ENCODE data around the gene ASTL. TPM values are rescaled to one million over a fixed set of nuclear protein-coding genes. Genes with fewer than 3 reads are reported as not detected.

Gene ASTL
- polyA plus RNA-seq, 3 donors: 0.71 TPM; not detected in 2

DNA sequence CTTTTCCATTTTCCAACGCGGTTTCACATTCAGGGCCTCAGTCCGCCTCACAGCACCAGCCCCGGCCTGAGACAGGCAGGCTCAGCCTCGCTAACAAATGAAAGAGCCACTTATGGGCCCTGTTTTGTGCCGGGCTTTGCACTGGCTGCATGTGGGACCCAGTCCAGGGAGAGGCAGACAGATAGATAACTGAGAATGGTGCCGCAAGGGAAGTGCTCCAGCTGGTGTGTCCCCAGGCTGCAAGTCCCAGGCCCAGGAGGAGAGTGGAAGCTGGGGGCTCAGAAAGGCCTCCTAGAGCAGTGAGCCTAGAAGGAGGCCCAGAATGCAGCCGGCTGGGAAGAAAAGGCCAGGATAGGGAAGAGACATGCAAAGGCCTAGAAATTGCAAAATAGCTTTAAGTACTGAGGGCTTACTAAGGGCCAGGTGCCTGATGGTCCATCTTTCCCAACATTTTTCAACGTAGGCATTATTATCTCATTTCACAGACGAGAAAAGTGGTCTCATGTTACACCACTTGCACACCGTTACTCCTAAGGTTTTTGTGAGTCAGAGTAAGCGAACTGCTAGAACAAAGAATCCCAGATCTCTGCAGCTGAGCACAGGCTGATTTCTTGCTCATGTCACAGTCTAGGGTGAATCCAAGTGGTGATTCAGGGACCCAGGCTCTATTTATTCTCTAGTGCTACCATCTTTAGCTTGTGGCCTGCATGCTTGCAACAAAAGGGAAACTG, 47.9 kb downstream of the ASTL start:
- H3K79me2 ChIP-seq (ENCODE audit: insufficient read depth, low read length): no peaks in the 10 kb centered on the region
- H3K4me3 Mint-ChIP-seq: no peak overlapping the region
- no peaks in the 10 kb centered on the region for H3K36me3 Mint-ChIP-seq
- H3K27me3 Mint-ChIP-seq (ENCODE audit: low read depth in 3 of 3): peaks cover 4 to 6% (median 4%) of the 10 kb centered on the region in 3 donors
- H3K4me1 Mint-ChIP-seq: peaks cover 19% of the 10 kb centered on the region
- no peaks in the 10 kb centered on the region for H3K36me3 ChIP-seq (replicated peaks in 1 of 2; ENCODE audit: control insufficient read depth in 1 of 2, insufficient read depth in 2 of 2, low read length in 2 of 2)
- intact Hi-C loops (cut with micrococcal nuclease): no loop called here
- TF ChIP-seq, protein P1, sequence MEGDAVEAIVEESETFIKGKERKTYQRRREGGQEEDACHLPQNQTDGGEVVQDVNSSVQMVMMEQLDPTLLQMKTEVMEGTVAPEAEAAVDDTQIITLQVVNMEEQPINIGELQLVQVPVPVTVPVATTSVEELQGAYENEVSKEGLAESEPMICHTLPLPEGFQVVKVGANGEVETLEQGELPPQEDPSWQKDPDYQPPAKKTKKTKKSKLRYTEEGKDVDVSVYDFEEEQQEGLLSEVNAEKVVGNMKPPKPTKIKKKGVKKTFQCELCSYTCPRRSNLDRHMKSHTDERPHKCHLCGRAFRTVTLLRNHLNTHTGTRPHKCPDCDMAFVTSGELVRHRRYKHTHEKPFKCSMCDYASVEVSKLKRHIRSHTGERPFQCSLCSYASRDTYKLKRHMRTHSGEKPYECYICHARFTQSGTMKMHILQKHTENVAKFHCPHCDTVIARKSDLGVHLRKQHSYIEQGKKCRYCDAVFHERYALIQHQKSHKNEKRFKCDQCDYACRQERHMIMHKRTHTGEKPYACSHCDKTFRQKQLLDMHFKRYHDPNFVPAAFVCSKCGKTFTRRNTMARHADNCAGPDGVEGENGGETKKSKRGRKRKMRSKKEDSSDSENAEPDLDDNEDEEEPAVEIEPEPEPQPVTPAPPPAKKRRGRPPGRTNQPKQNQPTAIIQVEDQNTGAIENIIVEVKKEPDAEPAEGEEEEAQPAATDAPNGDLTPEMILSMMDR (IDR thresholded peaks at IDR 0.05): no peak
- DNase-seq: no peak
- WGBS (ENCODE audit: insufficient coverage): 98% methylated on average over 12 of the region's 12 CpGs
- H3K4me3 ChIP-seq (replicated peaks in 1 of 3; ENCODE audit: low read depth in 2 of 3, low read length in 3 of 3): no peak overlapping the region
- peaks cover 22% of the 10 kb centered on the region in 2 donors for H3K4me1 ChIP-seq (ENCODE audit: control insufficient read depth in 1 of 2, insufficient read depth in 2 of 2, low read length in 2 of 2)
- no peaks in the 10 kb centered on the region for H4K20me1 ChIP-seq (ENCODE audit: insufficient read depth, low read length)
- no peak overlapping the region for H2AFZ ChIP-seq (ENCODE audit: insufficient read depth, low read depth, low read length, poor library complexity, severe bottlenecking)
- no peak overlapping the region for H3K9ac ChIP-seq (ENCODE audit: insufficient read depth, low read length, poor library complexity, severe bottlenecking)
- no peaks in the 10 kb centered on the region for H3K9me3 ChIP-seq (replicated peaks in 1 of 2; ENCODE audit: control insufficient read depth in 1 of 2, insufficient read depth in 1 of 2, low read length in 2 of 2)
- H3K27ac ChIP-seq (ENCODE audit: low read depth in 1 of 2, low read length in 2 of 2): no peak overlapping the region
- peak overlapping the region in 1 of 7 donors; percentile 11 for H3K27ac Mint-ChIP-seq
- H3K9me3 Mint-ChIP-seq: no peaks in the 10 kb centered on the region
- no peaks in the 10 kb centered on the region for H3K27me3 ChIP-seq (ENCODE audit: control insufficient read depth in 2 of 2, insufficient read depth in 2 of 2, low read length in 2 of 2)
- H3K4me2 ChIP-seq (replicated peaks; ENCODE audit: extremely low read depth, low read length, poor library complexity, severe bottlenecking): no peak overlapping the region

DNA sequence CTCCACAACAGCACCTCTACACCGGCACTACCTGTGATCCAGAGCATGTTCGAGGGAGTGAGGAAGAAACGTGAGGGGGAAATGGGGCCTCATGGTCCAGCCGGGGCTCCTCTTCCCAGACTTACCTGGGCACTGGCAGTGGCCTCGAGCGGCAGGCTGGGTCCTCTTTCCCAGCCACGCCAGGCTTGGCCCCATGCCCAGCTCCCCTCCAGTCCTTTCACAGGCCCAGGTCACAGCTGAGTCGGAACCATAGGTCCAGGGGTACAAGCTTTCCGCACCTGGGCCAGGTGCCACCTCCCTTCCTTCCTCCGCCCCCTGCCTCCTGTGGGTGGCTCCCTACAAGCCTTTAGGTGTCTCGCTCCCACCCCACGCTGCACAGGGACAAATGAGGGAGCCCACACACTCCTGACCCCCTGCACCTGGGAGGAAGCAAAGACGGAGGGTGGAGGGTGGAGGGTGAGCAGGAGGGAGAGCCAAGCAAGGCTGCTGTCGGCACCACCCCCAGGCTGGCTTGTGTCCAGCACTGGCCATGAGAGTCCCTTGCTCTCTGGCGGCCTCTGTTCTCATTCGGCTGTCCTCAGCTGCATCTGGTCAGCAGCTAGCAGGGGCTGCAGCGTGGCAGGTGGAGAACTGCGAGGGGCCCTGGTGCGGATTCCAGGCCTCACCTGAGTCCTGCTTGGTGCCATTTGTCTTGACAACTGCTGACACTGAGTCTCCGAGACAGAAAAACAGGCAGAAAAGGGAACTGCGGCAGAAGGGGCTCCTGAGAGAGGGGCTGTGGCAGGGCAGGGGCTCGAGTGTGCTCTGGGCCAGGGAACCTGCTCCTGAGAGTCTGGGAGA, 48.7 kb downstream of the ASTL start:
- intact Hi-C loops (cut with micrococcal nuclease): no loop called here
- TF ChIP-seq, protein P1 (IDR thresholded peaks at IDR 0.05): no peak
- Histone ChIP-seq H3K4me2 (replicated peaks; ENCODE audit: extremely low read depth, low read length, poor library complexity, severe bottlenecking) (no peak overlapping the region), H3K27me3 (ENCODE audit: control insufficient read depth in 2 of 2, insufficient read depth in 2 of 2, low read length in 2 of 2) (no peaks in the 10 kb centered on the region), H3K4me1 (ENCODE audit: control insufficient read depth in 1 of 2, insufficient read depth in 2 of 2, low read length in 2 of 2) (peaks cover 22% of the 10 kb centered on the region in 2 donors), H3K79me2 (ENCODE audit: insufficient read depth, low read length) (no peaks in the 10 kb centered on the region), H3K27ac (ENCODE audit: low read depth in 1 of 2, low read length in 2 of 2) (no peak overlapping the region), H3K36me3 (replicated peaks in 1 of 2; ENCODE audit: control insufficient read depth in 1 of 2, insufficient read depth in 2 of 2, low read length in 2 of 2) (no peaks in the 10 kb centered on the region), H3K4me3 (replicated peaks in 1 of 3; ENCODE audit: low read depth in 2 of 3, low read length in 3 of 3) (no peak overlapping the region), H4K20me1 (ENCODE audit: insufficient read depth, low read length) (no peaks in the 10 kb centered on the region), H3K9ac (ENCODE audit: insufficient read depth, low read length, poor library complexity, severe bottlenecking) (no peak overlapping the region), H3K9me3 (replicated peaks in 1 of 2; ENCODE audit: control insufficient read depth in 1 of 2, insufficient read depth in 1 of 2, low read length in 2 of 2) (no peaks in the 10 kb centered on the region), H2AFZ (ENCODE audit: insufficient read depth, low read depth, low read length, poor library complexity, severe bottlenecking) (no peak overlapping the region)
- Mint-ChIP-seq H3K27ac (no peak overlapping the region), H3K4me3 (no peak overlapping the region), H3K4me1 (peaks cover 19% of the 10 kb centered on the region), H3K27me3 (ENCODE audit: low read depth in 3 of 3) (peaks cover 4 to 6% (median 4%) of the 10 kb centered on the region in 3 donors), H3K36me3 (no peaks in the 10 kb centered on the region), H3K9me3 (no peaks in the 10 kb centered on the region)
- WGBS (ENCODE audit: insufficient coverage): 89% methylated on average over 17 of the region's 22 CpGs
- peak in 1 of 3 donors; percentile 1 for DNase-seq
